GM18868 (cell line): Measurements from ENCODE around the gene WNT7B.

Experiments
- ATAC-seq: cut with Tn5 transposase; IDR thresholded peaks from one replicate; pipeline ENCODE4 v1.9.1; 2021; ENCODE audit warnings: mild to moderate bottlenecking, moderate library complexity; ENCODE audit not compliant: unreplicated experiment

Gene WNT7B

GRCh38 chr22:45879552-45879949, 97.4 kb downstream of the WNT7B start:
- no peak for ATAC-seq

- no peak for ATAC-seq
These were observed 97.9 kb downstream of the WNT7B start for GRCh38 chr22:45878901-45879551.

GRCh38 chr22:45878051-45878781, 98.7 kb downstream of the WNT7B start:
- ATAC-seq = no peak

- no peak for ATAC-seq
These were observed 99.3 kb downstream of the WNT7B start for GRCh38 chr22:45877651-45878050.

- no peak for ATAC-seq
These were observed 100.0 kb downstream of the WNT7B start for GRCh38 chr22:45877036-45877380.

- ATAC-seq = no peak
These were observed 100.6 kb downstream of the WNT7B start for GRCh38 chr22:45876136-45877035.

- no peak for ATAC-seq
These were observed 104.2 kb downstream of the WNT7B start for GRCh38 chr22:45872659-45873263.

- no peak for ATAC-seq
These were observed 105.2 kb downstream of the WNT7B start for GRCh38 chr22:45871721-45872120.
